CD4-positive, alpha-beta T cell (primary cell): ENCODE data around the gene CTSL. TPM values are rescaled to one million over a fixed set of nuclear protein-coding genes. Genes with fewer than 3 reads are reported as not detected.

ENCODE experiments used
- ATAC-seq: fragments of 200-7000 bp; cut with Tn5 transposase; one replicate; pipeline ENCODE4 v1.10.0; 2022; ENCODE audit warnings: mild to moderate bottlenecking; ENCODE audit not compliant: poor library complexity
- CTCF ChIA-PET: fragments of 350-600 bp; sonication (Branson Sonifier 250); formaldehyde crosslinking; loops from one replicate; lab custom pipeline; 2021; ENCODE audit warnings: antibody characterized with exemption, inconsistent platforms; lab: Charles Lee
- POLR2A ChIA-PET: fragments of 350-600 bp; sonication (Branson Sonifier 250); formaldehyde crosslinking; loops from one replicate; lab custom pipeline; 2021; ENCODE audit warnings: antibody characterized with exemption, inconsistent platforms; lab: Charles Lee
- DNase-seq, 14 experiments: peaks; one replicate each; pipeline ENCODE4 v3.0.0-alpha.2; 2013 to 2020; ENCODE audit warnings: mixed read lengths in 2 of 14
- H3K27ac ChIP-seq, 2 donors: one replicate each; pipeline versions ENCODE4 v1.5.1 to v1.7.0; 2013; ENCODE audit warnings: low read length in 2 of 2, low read depth in 1 of 2, mild to moderate bottlenecking in 1 of 2
- H3K27me3 ChIP-seq, 2 experiments: 1 replicate in 1 of 2; 2 replicates in 1 of 2; pipeline versions ENCODE4 v1.6.1 to v1.7.0; 2013; ENCODE audit warnings: low read length in 2 of 2, control low read depth in 1 of 2, mild to moderate bottlenecking in 1 of 2, moderate library complexity in 1 of 2; ENCODE audit not compliant: insufficient read depth in 2 of 2, control insufficient read depth in 1 of 2
- H3K36me3 ChIP-seq: one replicate; pipeline ENCODE4 v1.6.1; 2013; ENCODE audit warnings: low read length, control low read depth; ENCODE audit not compliant: insufficient read depth
- H3K4me1 ChIP-seq: one replicate; pipeline ENCODE4 v1.6.1; 2013; ENCODE audit warnings: low read length, control low read depth; ENCODE audit not compliant: insufficient read depth
- H3K4me3 ChIP-seq: one replicate; pipeline ENCODE4 v1.5.1; 2013; ENCODE audit warnings: mild to moderate bottlenecking, low read length, moderate library complexity
- H3K9me3 ChIP-seq, 2 experiments: 1 replicate in 1 of 2; 2 replicates in 1 of 2; pipeline versions ENCODE4 v1.6.1 to v1.7.0; 2013; ENCODE audit warnings: low read length in 2 of 2, mild to moderate bottlenecking in 2 of 2, control low read depth in 1 of 2, moderate library complexity in 1 of 2; ENCODE audit not compliant: control insufficient read depth in 1 of 2, insufficient read depth in 1 of 2
- H3K27ac Mint-ChIP-seq: one replicate; pipeline ENCODE4 v1.8.0; 2020; ENCODE audit warnings: mixed read lengths
- H3K27me3 Mint-ChIP-seq: one replicate; pipeline ENCODE4 v1.8.0; 2021; ENCODE audit warnings: mixed read lengths
- H3K36me3 Mint-ChIP-seq: one replicate; pipeline ENCODE4 v1.8.0; 2021; ENCODE audit warnings: low read depth, mixed read lengths
- H3K4me1 Mint-ChIP-seq: one replicate; pipeline ENCODE4 v1.8.0; 2021; ENCODE audit warnings: low read depth, mixed read lengths
- H3K4me3 Mint-ChIP-seq: one replicate; pipeline ENCODE4 v1.8.0; 2020; ENCODE audit warnings: mild to moderate bottlenecking, mixed read lengths
- H3K9me3 Mint-ChIP-seq: one replicate; pipeline ENCODE4 v1.8.0; 2020; ENCODE audit warnings: mixed read lengths
- CTCF ChIP-seq: fragments of 200-600 bp; IDR thresholded peaks from one replicate; pipeline ENCODE4 v1.8.0; 2022; ENCODE audit warnings: antibody characterized with exemption, mild to moderate bottlenecking
- intact Hi-C, 2 experiments: fragments of 100-400 bp; cut with DNase I in 1 of 2; cut with micrococcal nuclease in 1 of 2; formaldehyde crosslinking; loops; one replicate each; pipeline versions ENCODE4 v1.15.1 to v1.9.0; 2023 to 2025; cut with DNase I, micrococcal nuclease
- total RNA-seq, 174 experiments: library from RNA in 2 of 174; stranded (reverse) in 2 of 174; gene quantifications; one replicate each; pipeline ENCODE4 v1.2.3 and lab custom pipeline; 2021 to 2026

CTSL gene
- total RNA-seq, 2 experiments from 2014 or later: 7.5 to 7.9 TPM

DNA sequence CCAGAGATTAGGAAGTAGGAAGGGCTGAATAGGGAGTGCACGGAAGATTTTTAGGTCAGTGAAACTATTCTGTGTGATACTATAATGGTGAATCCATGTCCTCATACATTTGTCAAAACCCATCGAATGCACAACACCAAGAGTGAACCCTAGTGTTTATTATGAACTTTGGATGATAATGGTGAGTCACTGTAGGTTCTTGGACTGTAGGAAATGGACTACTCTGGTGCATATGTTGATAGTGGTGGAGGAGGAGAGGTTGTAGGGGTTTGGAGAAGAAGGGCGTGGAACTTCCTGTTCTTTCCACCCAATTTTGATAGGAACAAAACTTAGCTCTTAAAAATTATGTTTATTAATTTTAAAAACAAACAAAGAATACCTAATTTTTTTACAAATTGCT, 14.3 kb downstream of the CTSL start:
- H3K4me3 Mint-ChIP-seq: no peak overlapping the region
- Histone ChIP-seq H3K9me3 (peaks cover 0 to 3% of the 10 kb centered on the region in 2 experiments), H3K4me3 (no peak overlapping the region), H3K36me3 (no peaks in the 10 kb centered on the region), H3K27me3 (no peaks in the 10 kb centered on the region), H3K27ac (no peak overlapping the region), H3K4me1 (no peaks in the 10 kb centered on the region)
- no peak for TF ChIP-seq CTCF
- intact Hi-C loops: no loop called here
- ATAC-seq: no peak
- DNase-seq: no peak
- no peak overlapping the region for H3K27ac Mint-ChIP-seq
- ChIA-PET CTCF (no interaction called here), POLR2A (no interaction called here)
- H3K27me3 Mint-ChIP-seq: no peaks in the 10 kb centered on the region
- H3K9me3 Mint-ChIP-seq: no peaks in the 10 kb centered on the region
- H3K4me1 Mint-ChIP-seq: peaks cover 18% of the 10 kb centered on the region
- H3K36me3 Mint-ChIP-seq: no peaks in the 10 kb centered on the region

DNA sequence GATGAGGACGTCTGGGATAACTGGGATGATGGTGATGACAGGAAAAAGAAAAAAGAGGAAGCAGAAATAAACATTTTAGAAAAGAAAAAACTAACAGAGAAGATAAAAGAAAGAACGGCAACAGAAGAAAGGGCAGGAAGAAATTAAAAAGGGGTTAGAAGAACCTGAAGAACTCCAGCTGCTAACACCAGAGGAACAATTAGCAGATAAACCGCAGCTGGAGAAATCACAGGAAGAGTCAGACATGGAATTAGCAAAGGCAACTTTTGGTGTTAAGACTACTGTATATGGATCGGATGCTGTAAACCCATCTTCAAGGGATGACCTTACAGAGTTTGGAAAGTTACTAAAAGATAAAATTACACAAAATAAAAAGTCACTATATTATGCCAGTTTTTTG, 15.4 kb downstream of the CTSL start:
- Histone ChIP-seq H3K27ac (no peak overlapping the region), H3K9me3 (peaks cover 0 to 3% of the 10 kb centered on the region in 2 experiments), H3K27me3 (no peaks in the 10 kb centered on the region), H3K4me3 (no peak overlapping the region), H3K36me3 (no peaks in the 10 kb centered on the region), H3K4me1 (no peaks in the 10 kb centered on the region)
- no peak for TF ChIP-seq CTCF
- Mint-ChIP-seq H3K36me3 (no peaks in the 10 kb centered on the region), H3K4me3 (no peak overlapping the region), H3K4me1 (peaks cover 18% of the 10 kb centered on the region), H3K27ac (no peak overlapping the region), H3K9me3 (no peaks in the 10 kb centered on the region), H3K27me3 (no peaks in the 10 kb centered on the region)
- CTCF ChIA-PET: no interaction called here
- POLR2A ChIA-PET: no interaction called here
- ATAC-seq (no peak), DNase-seq (no peak)
- intact Hi-C loops: no loop called here

GRCh38 chr9:87741891-87742290, 16.0 kb downstream of the CTSL start:
- ATAC-seq: no peak
- Mint-ChIP-seq H3K27me3 (no peaks in the 10 kb centered on the region), H3K27ac (no peak overlapping the region), H3K36me3 (no peaks in the 10 kb centered on the region), H3K4me3 (no peak overlapping the region), H3K9me3 (no peaks in the 10 kb centered on the region), H3K4me1 (peaks cover 18% of the 10 kb centered on the region)
- intact Hi-C loops: no loop called here
- POLR2A ChIA-PET: no interaction called here
- Histone ChIP-seq H3K27me3 (no peaks in the 10 kb centered on the region), H3K4me3 (no peak overlapping the region), H3K36me3 (no peaks in the 10 kb centered on the region), H3K27ac (no peak overlapping the region), H3K9me3 (peaks cover 0 to 3% of the 10 kb centered on the region in 2 experiments), H3K4me1 (no peaks in the 10 kb centered on the region)
- DNase-seq: no peak
- no peak for TF ChIP-seq CTCF
- CTCF ChIA-PET: no interaction called here
